Activated B cell treated with CpG ODN at 0.5 μM for 24 hours (primary cell): ENCODE measurements around the gene UGT1A10. TPM values are rescaled to one million over a fixed set of nuclear protein-coding genes. Genes with fewer than 3 reads are reported as not detected.

Experiments used
- ATAC-seq: fragments of 200-7000 bp; cut with Tn5 transposase; one replicate; pipeline ENCODE4 v1.10.0; 2021; ENCODE audit warnings: low read depth, mild to moderate bottlenecking, moderate library complexity
- CTCF ChIA-PET: fragments of 350-600 bp; sonication (Branson Sonifier 250); formaldehyde crosslinking; loops from one replicate; lab custom pipeline; 2021; ENCODE audit warnings: antibody characterized with exemption; lab: Charles Lee
- POLR2A ChIA-PET: fragments of 350-600 bp; sonication (Branson Sonifier 250); formaldehyde crosslinking; loops from one replicate; lab custom pipeline; 2021; ENCODE audit warnings: antibody characterized with exemption; lab: Charles Lee
- DNase-seq: peaks from one replicate; pipeline ENCODE4 v3.0.0; 2022
- H3K27ac Mint-ChIP-seq: one replicate; pipeline ENCODE4 v1.8.0; 2020; ENCODE audit warnings: mixed read lengths
- H3K27me3 Mint-ChIP-seq: one replicate; pipeline ENCODE4 v1.8.0; 2021; ENCODE audit warnings: mixed read lengths
- H3K36me3 Mint-ChIP-seq: one replicate; pipeline ENCODE4 v1.8.0; 2021; ENCODE audit warnings: low read depth, mixed read lengths
- H3K4me1 Mint-ChIP-seq: one replicate; pipeline ENCODE4 v1.8.0; 2021; ENCODE audit warnings: mixed read lengths
- H3K4me3 Mint-ChIP-seq: one replicate; pipeline ENCODE4 v1.8.0; 2020; ENCODE audit warnings: mild to moderate bottlenecking, mixed read lengths
- H3K9me3 Mint-ChIP-seq: one replicate; pipeline ENCODE4 v1.8.0; 2020; ENCODE audit warnings: mixed read lengths
- intact Hi-C: fragments of 100-400 bp; cut with micrococcal nuclease; formaldehyde crosslinking; loops from one replicate; pipeline ENCODE4 v1.15.1; 2024
- total RNA-seq: library from RNA; stranded (reverse); gene quantifications from 2 replicates; pipeline ENCODE4 v1.2.3, GENCODE V29; 2022
- TF ChIP-seq, protein P1 (sequence below): fragments of 200-600 bp; IDR thresholded peaks from one replicate; pipeline ENCODE4 v1.8.0; 2022; ENCODE audit warnings: antibody characterized with exemption, mild to moderate bottlenecking

Gene UGT1A10
- total RNA-seq, 1 donor from 2014 or later, result not detected

- Mint-ChIP-seq H3K27me3 (peaks cover 15% of the 10 kb centered on the region), H3K36me3 (no peaks in the 10 kb centered on the region), H3K27ac (no peak overlapping the region), H3K9me3 (no peaks in the 10 kb centered on the region), H3K4me1 (no peaks in the 10 kb centered on the region), H3K4me3 (no peak overlapping the region)
- ChIA-PET CTCF (no interaction called here), POLR2A (no interaction called here)
- TF ChIP-seq, protein P1, sequence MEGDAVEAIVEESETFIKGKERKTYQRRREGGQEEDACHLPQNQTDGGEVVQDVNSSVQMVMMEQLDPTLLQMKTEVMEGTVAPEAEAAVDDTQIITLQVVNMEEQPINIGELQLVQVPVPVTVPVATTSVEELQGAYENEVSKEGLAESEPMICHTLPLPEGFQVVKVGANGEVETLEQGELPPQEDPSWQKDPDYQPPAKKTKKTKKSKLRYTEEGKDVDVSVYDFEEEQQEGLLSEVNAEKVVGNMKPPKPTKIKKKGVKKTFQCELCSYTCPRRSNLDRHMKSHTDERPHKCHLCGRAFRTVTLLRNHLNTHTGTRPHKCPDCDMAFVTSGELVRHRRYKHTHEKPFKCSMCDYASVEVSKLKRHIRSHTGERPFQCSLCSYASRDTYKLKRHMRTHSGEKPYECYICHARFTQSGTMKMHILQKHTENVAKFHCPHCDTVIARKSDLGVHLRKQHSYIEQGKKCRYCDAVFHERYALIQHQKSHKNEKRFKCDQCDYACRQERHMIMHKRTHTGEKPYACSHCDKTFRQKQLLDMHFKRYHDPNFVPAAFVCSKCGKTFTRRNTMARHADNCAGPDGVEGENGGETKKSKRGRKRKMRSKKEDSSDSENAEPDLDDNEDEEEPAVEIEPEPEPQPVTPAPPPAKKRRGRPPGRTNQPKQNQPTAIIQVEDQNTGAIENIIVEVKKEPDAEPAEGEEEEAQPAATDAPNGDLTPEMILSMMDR, result no peak
- intact Hi-C loops, result no loop called here
- DNase-seq (peak; percentile 7), ATAC-seq (no peak)
Measured at GRCh38 chr2:233811732-233812131, 175.5 kb downstream of the UGT1A10 start.

- POLR2A ChIA-PET, result no interaction called here
- TF ChIP-seq, protein P1, result no peak
- DNase-seq (no peak), ATAC-seq (no peak)
- Mint-ChIP-seq H3K9me3 (no peaks in the 10 kb centered on the region), H3K4me3 (no peak overlapping the region), H3K27ac (no peak overlapping the region), H3K36me3 (no peaks in the 10 kb centered on the region), H3K4me1 (no peaks in the 10 kb centered on the region), H3K27me3 (peaks cover 20% of the 10 kb centered on the region)
- CTCF ChIA-PET, result no interaction called here
- intact Hi-C loops, result no loop called here
Measured at GRCh38 chr2:233813236-233814055, 177.2 kb downstream of the UGT1A10 start.

GRCh38 chr2:233814056-233814835, 178.0 kb downstream of the UGT1A10 start:
- ChIA-PET CTCF (no interaction called here), POLR2A (no interaction called here)

DNA sequence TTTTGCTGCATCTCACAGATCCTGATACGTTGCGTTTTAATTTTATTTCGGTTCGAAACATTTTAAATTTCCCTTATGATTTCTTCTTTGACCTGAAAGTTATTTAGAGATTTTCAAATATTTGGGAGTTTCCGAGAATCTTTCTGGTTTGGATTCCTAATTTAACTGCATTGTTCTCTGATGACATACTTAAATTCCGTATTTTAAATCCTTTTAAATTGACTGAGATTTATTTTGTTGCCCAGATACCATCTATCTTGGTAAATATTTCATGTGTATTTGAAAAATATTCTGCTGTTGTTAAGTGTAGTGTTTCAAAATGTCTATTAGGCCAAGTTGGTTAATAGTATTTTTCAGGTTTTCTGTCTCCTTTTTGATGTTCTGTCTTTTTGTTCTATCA, 179.6 kb downstream of the UGT1A10 start:
- H3K36me3 Mint-ChIP-seq, result no peaks in the 10 kb centered on the region
- ChIA-PET POLR2A (no interaction called here), CTCF (no interaction called here)
- H3K9me3 Mint-ChIP-seq, result no peaks in the 10 kb centered on the region
- TF ChIP-seq, protein P1, result no peak
- intact Hi-C loops, result no loop called here
- no peaks in the 10 kb centered on the region for H3K4me1 Mint-ChIP-seq
- peaks cover 20% of the 10 kb centered on the region for H3K27me3 Mint-ChIP-seq
- ATAC-seq (no peak), DNase-seq (no peak)
- no peak overlapping the region for H3K4me3 Mint-ChIP-seq
- no peak overlapping the region for H3K27ac Mint-ChIP-seq

More at GRCh38 chr2:233814056-233814835, 178.0 kb downstream of the UGT1A10 start:
- H3K27me3 Mint-ChIP-seq, result peaks cover 20% of the 10 kb centered on the region
- no peaks in the 10 kb centered on the region for H3K36me3 Mint-ChIP-seq
- TF ChIP-seq, protein P1, result no peak
- intact Hi-C loops, result no loop called here
- no peaks in the 10 kb centered on the region for H3K4me1 Mint-ChIP-seq
- no peaks in the 10 kb centered on the region for H3K9me3 Mint-ChIP-seq
- no peak overlapping the region for H3K4me3 Mint-ChIP-seq
- DNase-seq, result no peak
- H3K27ac Mint-ChIP-seq, result no peak overlapping the region
- ATAC-seq, result no peak

DNA sequence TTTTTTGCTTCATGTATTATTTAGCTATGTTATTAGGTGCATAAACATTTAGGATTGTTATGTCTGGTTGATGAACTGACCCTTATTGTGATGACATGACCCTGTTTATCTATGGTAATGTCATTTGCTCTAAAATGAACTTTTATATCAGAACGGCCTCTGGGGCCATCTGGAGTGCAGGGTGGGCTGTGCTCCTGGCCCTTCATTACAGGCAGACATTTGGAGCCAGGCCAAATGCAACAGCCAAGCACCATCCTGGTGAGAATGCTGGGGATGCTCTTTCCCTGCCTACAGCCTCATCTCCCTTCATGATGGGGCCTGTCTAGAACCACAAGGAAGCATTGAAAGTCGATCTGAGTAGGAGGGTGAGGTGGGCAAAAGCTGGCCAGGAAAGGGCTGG, 180.1 kb downstream of the UGT1A10 start:
- ChIA-PET POLR2A (no interaction called here), CTCF (no interaction called here)
- no peak for ATAC-seq
- H3K4me1 Mint-ChIP-seq, result no peaks in the 10 kb centered on the region
- no peaks in the 10 kb centered on the region for H3K9me3 Mint-ChIP-seq
- no peaks in the 10 kb centered on the region for H3K36me3 Mint-ChIP-seq
- H3K4me3 Mint-ChIP-seq, result no peak overlapping the region
- no peak for DNase-seq
- H3K27ac Mint-ChIP-seq, result no peak overlapping the region
- TF ChIP-seq, protein P1, result no peak
- intact Hi-C loops, result no loop called here
- H3K27me3 Mint-ChIP-seq, result peaks cover 20% of the 10 kb centered on the region
